ENCODE measurements around the gene LGR5.

The LGR5 gene

DNA sequence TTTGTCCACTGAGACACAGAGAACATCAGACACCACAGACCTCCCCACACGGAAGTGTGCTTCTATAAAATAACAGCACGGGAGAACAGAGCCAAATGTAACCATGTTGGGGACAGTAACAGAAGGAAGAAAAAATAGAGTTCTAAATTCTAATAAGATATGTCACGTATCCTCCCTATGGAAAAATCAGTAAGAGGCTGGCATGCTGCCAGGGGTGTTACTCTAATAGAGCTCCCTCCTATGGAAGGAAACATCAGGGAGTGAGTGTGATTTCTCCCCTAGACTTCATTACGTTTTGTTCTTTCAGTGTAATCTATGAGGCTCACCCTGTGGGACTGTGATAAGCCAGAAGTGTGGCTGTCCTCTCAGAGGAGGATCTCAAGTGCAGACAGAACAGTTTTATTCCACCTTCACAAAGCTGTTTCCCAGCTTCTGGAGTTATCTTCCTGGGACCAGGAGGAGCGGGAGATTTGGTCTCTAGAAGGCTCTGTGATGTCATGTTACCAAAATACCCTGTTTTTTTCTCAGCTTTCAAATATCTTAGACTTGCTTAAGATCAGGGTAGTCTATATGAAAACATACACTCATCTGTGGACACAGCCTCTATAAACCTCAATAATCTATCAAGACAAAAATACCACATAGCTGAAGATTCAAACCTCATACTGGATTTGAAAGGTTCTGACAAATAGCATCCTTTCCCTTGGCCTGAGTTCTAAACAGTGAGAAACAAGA, 154.8 kb downstream of the LGR5 start:
- Histone ChIP-seq H3K4me3 (ENCODE audit: low read length in 2 of 2) (no peak overlapping the region), H3K27me3 (ENCODE audit: control insufficient read depth in 1 of 2, insufficient read depth in 2 of 2, low read length in 2 of 2) (peaks cover 5 to 6% of the 10 kb centered on the region in 2 donors), H3K4me1 (ENCODE audit: control insufficient read depth, insufficient read depth, low read length) (no peaks in the 10 kb centered on the region), H3K36me3 (ENCODE audit: control insufficient read depth in 2 of 2, insufficient read depth in 2 of 2, low read length in 2 of 2) (no peaks in the 10 kb centered on the region), H3K27ac (ENCODE audit: low read length) (no peak overlapping the region), H3K9me3 (ENCODE audit: control insufficient read depth in 2 of 2, low read length in 2 of 2) (no peaks in the 10 kb centered on the region), H3K9ac (ENCODE audit: low read length in 2 of 2) (no peak overlapping the region)

DNA sequence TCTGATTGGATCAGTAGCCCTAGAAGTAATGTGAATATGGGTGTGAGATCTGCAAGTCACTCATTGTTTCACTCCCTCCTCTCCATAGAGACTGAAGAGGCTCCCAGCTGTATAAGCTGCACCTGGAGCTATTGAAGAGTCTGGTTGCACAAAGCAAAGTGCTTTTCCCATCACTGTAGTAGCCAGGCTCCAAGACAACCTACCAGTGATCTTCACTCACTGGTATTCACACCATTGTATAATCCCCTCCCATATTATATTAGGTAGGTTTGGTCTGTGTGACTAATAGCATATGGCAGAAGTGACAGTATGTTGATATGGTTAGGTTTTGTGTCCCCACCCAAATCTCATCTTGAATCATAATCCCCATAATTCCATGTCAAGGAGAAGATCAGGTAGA, 159.6 kb downstream of the LGR5 start:
- Histone ChIP-seq H3K4me1 (ENCODE audit: control insufficient read depth, insufficient read depth, low read length) (no peaks in the 10 kb centered on the region), H3K9me3 (ENCODE audit: control insufficient read depth in 2 of 2, low read length in 2 of 2) (no peaks in the 10 kb centered on the region), H3K27me3 (ENCODE audit: control insufficient read depth in 1 of 2, insufficient read depth in 2 of 2, low read length in 2 of 2) (no peaks in the 10 kb centered on the region), H3K36me3 (ENCODE audit: control insufficient read depth in 2 of 2, insufficient read depth in 2 of 2, low read length in 2 of 2) (no peaks in the 10 kb centered on the region), H3K9ac (ENCODE audit: low read length in 2 of 2) (no peak overlapping the region), H3K4me3 (ENCODE audit: low read length in 2 of 2) (no peak overlapping the region), H3K27ac (ENCODE audit: low read length) (no peak overlapping the region)

DNA sequence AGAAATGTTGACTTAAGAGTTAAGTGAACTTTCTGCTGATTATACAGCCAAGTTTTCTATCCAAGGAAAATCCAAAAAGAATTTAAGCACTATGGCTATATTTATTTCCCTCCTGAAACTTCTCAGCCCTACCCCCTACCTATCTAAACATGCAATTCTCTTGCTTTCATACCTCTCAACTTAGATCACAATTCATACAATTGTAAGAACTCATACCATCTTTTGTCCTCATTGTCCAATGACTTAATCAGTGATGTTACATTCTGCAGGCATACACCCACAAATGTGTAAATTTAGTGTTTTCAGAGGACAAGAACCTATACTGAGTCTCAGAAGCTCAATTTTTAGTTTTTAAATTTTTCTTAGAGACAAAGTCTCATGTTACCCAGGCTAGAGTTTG, 161.9 kb downstream of the LGR5 start:
- H3K36me3 ChIP-seq (ENCODE audit: control insufficient read depth in 2 of 2, insufficient read depth in 2 of 2, low read length in 2 of 2) = no peaks in the 10 kb centered on the region
- H3K27me3 ChIP-seq (ENCODE audit: control insufficient read depth in 1 of 2, insufficient read depth in 2 of 2, low read length in 2 of 2) = no peaks in the 10 kb centered on the region
- H3K27ac ChIP-seq (ENCODE audit: low read length) = no peak overlapping the region
- no peak overlapping the region for H3K4me3 ChIP-seq (ENCODE audit: low read length in 2 of 2)
- no peaks in the 10 kb centered on the region for H3K4me1 ChIP-seq (ENCODE audit: control insufficient read depth, insufficient read depth, low read length)
- H3K9ac ChIP-seq (ENCODE audit: low read length in 2 of 2) = no peak overlapping the region
- H3K9me3 ChIP-seq (ENCODE audit: control insufficient read depth in 2 of 2, low read length in 2 of 2) = no peaks in the 10 kb centered on the region

DNA sequence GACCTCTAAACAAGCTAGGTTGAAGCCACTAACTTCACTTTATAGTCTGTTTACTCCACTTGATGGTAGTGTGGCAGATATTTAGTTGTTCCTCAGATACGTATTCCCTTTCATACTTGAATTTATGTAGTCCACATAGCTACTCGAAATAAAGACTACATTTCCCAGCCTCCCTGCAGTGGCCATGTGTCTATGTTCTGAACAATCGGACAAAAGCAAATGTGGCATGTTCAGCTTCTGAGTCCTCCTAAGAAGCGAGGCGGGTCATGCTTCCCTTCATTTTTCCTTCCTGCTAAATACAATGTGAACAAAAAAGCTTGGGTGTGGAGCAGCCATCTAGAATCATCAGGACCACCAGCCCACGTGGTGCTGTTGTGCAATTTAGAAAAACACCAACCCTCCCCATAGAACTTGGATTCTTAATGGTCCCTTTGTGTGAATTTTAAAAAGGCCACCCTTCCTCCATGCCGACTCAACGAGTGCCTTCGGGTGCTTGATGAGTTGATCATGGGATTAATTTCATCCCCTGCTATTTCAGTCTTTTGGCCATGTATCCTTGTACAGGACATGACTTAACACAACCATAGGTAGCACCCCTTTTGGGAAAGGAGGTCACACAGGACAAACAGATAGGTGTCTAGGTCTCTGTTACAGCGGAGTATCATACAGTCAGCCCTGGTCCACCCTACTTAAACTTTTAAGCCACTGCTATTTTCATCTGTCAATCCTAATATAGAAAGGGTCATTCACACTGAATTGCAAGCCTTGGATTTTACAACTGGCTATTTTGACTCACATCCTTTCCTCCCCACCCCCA, 163.4 kb downstream of the LGR5 start:
- Histone ChIP-seq H3K27me3 (ENCODE audit: control insufficient read depth in 1 of 2, insufficient read depth in 2 of 2, low read length in 2 of 2) (no peaks in the 10 kb centered on the region), H3K4me1 (ENCODE audit: control insufficient read depth, insufficient read depth, low read length) (no peaks in the 10 kb centered on the region), H3K9me3 (ENCODE audit: control insufficient read depth in 2 of 2, low read length in 2 of 2) (no peaks in the 10 kb centered on the region), H3K9ac (ENCODE audit: low read length in 2 of 2) (no peak overlapping the region), H3K27ac (ENCODE audit: low read length) (no peak overlapping the region), H3K36me3 (ENCODE audit: control insufficient read depth in 2 of 2, insufficient read depth in 2 of 2, low read length in 2 of 2) (peaks cover 0 to 4% of the 10 kb centered on the region in 2 donors), H3K4me3 (ENCODE audit: low read length in 2 of 2) (no peak overlapping the region)

DNA sequence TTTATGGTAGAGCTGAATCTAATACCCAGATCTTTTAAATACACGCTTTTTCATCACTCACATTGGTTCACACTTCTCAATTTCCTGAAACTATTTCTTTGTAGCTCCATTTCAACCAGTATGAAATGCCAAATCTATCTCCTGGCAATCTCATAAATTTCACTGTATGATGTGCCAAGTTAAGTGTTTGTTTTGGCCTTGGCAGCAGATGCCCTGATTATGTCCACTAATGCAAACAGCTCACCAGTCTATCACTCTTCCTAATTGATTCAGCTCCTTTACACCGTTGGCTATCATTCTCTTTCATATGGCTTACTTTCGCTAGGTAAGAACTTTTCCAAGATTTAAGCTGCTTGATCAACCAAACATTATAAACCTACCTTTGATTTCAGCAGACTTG, 165.4 kb downstream of the LGR5 start:
- no peak overlapping the region for H3K27ac ChIP-seq (ENCODE audit: low read length)
- no peak overlapping the region for H3K4me3 ChIP-seq (ENCODE audit: low read length in 2 of 2)
- H3K36me3 ChIP-seq (ENCODE audit: control insufficient read depth in 2 of 2, insufficient read depth in 2 of 2, low read length in 2 of 2) = peaks cover 5 to 18% of the 10 kb centered on the region in 2 donors
- H3K4me1 ChIP-seq (ENCODE audit: control insufficient read depth, insufficient read depth, low read length) = no peaks in the 10 kb centered on the region
- H3K27me3 ChIP-seq (ENCODE audit: control insufficient read depth in 1 of 2, insufficient read depth in 2 of 2, low read length in 2 of 2) = no peaks in the 10 kb centered on the region
- no peaks in the 10 kb centered on the region for H3K9me3 ChIP-seq (ENCODE audit: control insufficient read depth in 2 of 2, low read length in 2 of 2)
- H3K9ac ChIP-seq (ENCODE audit: low read length in 2 of 2) = no peak overlapping the region

DNA sequence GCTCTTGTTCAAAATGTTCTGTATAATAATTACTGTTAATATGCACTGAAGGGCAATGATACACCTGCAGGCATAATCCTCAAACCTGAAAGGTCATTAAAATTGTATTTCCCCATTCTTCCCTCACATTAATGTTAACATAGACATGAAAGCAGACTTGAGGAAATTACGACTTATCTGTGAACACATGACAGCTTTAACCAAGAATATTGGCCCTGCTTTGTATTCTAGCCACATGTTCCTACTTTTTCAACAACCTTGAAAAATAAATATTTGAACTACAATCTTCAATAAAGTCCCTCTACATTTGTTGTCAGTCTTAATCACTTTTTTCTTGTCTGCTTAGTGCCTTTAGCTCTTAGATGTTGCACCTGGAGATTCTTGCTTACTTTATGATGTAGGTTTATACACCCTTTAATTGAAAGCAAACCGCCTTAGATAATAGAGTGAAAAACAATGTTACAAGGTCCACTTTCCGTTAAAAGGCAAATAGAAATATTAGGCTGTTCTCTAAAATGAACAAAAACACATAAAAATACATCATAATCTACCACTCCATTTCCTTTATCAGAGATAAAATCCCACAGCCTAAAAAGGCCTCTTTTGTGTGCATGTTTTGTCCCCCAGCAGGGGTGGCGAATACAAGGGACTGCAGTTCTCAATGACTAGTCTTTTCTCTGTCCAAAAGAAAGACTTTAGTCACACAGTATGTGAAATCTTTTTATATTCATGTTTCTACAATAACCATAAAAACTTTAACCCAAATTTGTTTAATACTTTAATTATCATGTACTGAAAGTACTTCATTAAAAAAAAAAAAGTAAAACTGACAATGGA, 168.1 kb downstream of the LGR5 start:
- peaks cover 5 to 38% of the 10 kb centered on the region in 2 donors for H3K36me3 ChIP-seq (ENCODE audit: control insufficient read depth in 2 of 2, insufficient read depth in 2 of 2, low read length in 2 of 2)
- no peaks in the 10 kb centered on the region for H3K9me3 ChIP-seq (ENCODE audit: control insufficient read depth in 2 of 2, low read length in 2 of 2)
- no peaks in the 10 kb centered on the region for H3K27me3 ChIP-seq (ENCODE audit: control insufficient read depth in 1 of 2, insufficient read depth in 2 of 2, low read length in 2 of 2)
- no peak overlapping the region for H3K27ac ChIP-seq (ENCODE audit: low read length)
- H3K4me3 ChIP-seq (ENCODE audit: low read length in 2 of 2) = no peak overlapping the region
- H3K4me1 ChIP-seq (ENCODE audit: control insufficient read depth, insufficient read depth, low read length) = no peaks in the 10 kb centered on the region
- no peak overlapping the region for H3K9ac ChIP-seq (ENCODE audit: low read length in 2 of 2)

DNA sequence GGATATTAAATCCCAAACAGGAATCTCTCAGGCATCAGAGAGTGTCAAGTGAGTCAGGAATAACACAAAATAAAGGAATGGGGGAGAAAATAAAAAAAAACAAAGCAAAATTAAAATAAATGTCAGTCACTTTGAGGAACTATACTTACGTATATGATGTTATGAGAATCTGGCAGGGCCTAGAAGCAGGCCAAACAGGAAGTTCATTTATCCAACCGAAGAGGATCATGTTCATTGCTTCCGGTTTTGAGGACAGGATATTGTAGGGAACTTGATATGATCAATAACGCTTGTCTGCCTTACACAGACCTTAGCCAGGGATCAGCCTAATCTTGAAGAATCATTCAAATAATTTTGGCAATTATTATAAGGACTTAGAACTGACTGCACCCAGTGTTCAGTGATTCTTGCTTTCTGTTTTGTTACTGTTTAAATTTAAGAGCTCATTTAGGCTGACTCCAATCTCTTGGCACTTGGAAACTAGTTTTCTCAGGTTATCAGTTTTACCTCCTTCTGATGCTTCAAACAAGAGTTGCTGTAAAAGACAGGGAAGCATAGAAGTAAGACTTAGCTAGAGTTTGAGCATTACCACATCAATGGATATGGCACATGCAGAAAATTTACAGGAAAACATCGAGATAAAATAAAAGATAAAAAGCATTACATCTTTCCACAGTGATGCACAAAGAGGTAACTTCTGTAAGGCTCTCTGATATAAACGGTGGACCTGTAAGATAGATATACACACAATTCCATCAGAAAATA, 170.6 kb downstream of the LGR5 start:
- Histone ChIP-seq H3K4me1 (ENCODE audit: control insufficient read depth, insufficient read depth, low read length) (no peaks in the 10 kb centered on the region), H3K9ac (ENCODE audit: low read length in 2 of 2) (no peak overlapping the region), H3K36me3 (ENCODE audit: control insufficient read depth in 2 of 2, insufficient read depth in 2 of 2, low read length in 2 of 2) (peaks cover 15 to 55% of the 10 kb centered on the region in 2 donors), H3K27me3 (ENCODE audit: control insufficient read depth in 1 of 2, insufficient read depth in 2 of 2, low read length in 2 of 2) (no peaks in the 10 kb centered on the region), H3K4me3 (ENCODE audit: low read length in 2 of 2) (no peak overlapping the region), H3K9me3 (ENCODE audit: control insufficient read depth in 2 of 2, low read length in 2 of 2) (no peaks in the 10 kb centered on the region), H3K27ac (ENCODE audit: low read length) (no peak overlapping the region)

DNA sequence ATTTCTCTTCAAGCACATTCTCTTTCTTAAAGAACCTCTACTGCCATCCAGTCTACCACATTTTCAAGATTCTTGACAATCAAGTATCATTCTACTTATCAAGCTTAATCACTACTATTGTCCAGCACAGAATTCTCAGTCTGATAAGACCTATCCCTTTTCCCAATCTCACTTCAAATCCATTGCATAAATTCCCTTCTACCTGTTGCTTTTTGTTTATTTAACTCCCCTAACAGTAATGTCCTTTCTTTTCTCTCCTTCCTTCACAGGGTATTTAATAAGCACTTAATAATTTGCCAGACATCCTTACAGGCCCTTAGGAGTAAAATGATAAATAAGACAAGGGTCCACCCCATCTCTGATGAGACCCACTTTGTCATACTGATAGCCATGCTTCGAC, 182.3 kb downstream of the LGR5 start:
- Histone ChIP-seq H3K4me1 (ENCODE audit: control insufficient read depth, insufficient read depth, low read length) (no peaks in the 10 kb centered on the region), H3K36me3 (ENCODE audit: control insufficient read depth in 2 of 2, insufficient read depth in 2 of 2, low read length in 2 of 2) (peaks cover 21 to 59% of the 10 kb centered on the region in 2 donors), H3K27ac (ENCODE audit: low read length) (no peak overlapping the region), H3K27me3 (ENCODE audit: control insufficient read depth in 1 of 2, insufficient read depth in 2 of 2, low read length in 2 of 2) (no peaks in the 10 kb centered on the region), H3K4me3 (ENCODE audit: low read length in 2 of 2) (no peak overlapping the region), H3K9me3 (ENCODE audit: control insufficient read depth in 2 of 2, low read length in 2 of 2) (no peaks in the 10 kb centered on the region), H3K9ac (ENCODE audit: low read length in 2 of 2) (no peak overlapping the region)

DNA sequence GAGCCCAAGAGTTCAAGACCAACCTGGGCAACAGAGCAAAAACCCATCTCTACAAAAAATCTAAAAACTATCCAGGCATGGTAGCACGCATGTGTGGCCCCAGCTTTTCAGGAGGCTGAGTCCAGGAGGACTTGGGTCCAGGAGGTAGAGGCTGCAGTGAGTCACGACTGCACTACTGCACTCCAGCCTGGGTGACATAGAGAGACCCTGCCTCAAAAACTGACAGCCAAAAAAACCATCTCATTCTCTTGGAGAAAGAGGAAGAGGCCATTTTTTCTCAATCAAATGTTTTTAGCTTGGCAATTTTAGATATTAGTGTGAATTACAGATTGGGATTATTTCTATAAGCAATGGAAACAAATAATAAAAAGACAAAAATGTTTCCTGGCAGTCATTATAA, 185.9 kb downstream of the LGR5 start:
- Histone ChIP-seq H3K4me1 (ENCODE audit: control insufficient read depth, insufficient read depth, low read length) (no peaks in the 10 kb centered on the region), H3K9me3 (ENCODE audit: control insufficient read depth in 2 of 2, low read length in 2 of 2) (no peaks in the 10 kb centered on the region), H3K27ac (ENCODE audit: low read length) (no peak overlapping the region), H3K27me3 (ENCODE audit: control insufficient read depth in 1 of 2, insufficient read depth in 2 of 2, low read length in 2 of 2) (no peaks in the 10 kb centered on the region), H3K9ac (ENCODE audit: low read length in 2 of 2) (no peak overlapping the region), H3K4me3 (ENCODE audit: low read length in 2 of 2) (no peak overlapping the region), H3K36me3 (ENCODE audit: control insufficient read depth in 2 of 2, insufficient read depth in 2 of 2, low read length in 2 of 2) (peaks cover 21 to 67% of the 10 kb centered on the region in 2 donors)

DNA sequence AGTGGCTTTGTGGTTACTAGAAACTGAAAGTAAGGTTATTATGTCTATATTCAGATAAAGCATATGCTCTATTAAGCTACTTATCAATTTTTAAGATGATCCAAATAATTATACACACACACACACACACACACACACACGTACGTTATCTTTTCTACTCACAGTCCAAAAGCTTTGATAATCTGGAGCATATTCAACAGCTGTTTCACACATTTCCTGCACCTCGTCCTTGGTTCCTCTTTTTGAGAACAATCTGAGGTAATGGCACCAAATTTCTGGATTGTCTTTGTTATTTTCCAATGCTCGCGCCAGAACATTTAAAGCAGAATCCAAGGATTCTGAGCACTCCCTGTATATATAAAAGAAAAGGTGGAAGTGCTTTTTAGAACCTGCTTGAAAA, 186.5 kb downstream of the LGR5 start:
- no peaks in the 10 kb centered on the region for H3K27me3 ChIP-seq (ENCODE audit: control insufficient read depth in 1 of 2, insufficient read depth in 2 of 2, low read length in 2 of 2)
- no peaks in the 10 kb centered on the region for H3K4me1 ChIP-seq (ENCODE audit: control insufficient read depth, insufficient read depth, low read length)
- no peak overlapping the region for H3K27ac ChIP-seq (ENCODE audit: low read length)
- no peak overlapping the region for H3K4me3 ChIP-seq (ENCODE audit: low read length in 2 of 2)
- H3K36me3 ChIP-seq (ENCODE audit: control insufficient read depth in 2 of 2, insufficient read depth in 2 of 2, low read length in 2 of 2) = peaks cover 18 to 65% of the 10 kb centered on the region in 2 donors
- H3K9ac ChIP-seq (ENCODE audit: low read length in 2 of 2) = no peak overlapping the region
- H3K9me3 ChIP-seq (ENCODE audit: control insufficient read depth in 2 of 2, low read length in 2 of 2) = no peaks in the 10 kb centered on the region

Data from stomach smooth muscle (tissue), 2 donors.